Heart left ventricle (tissue), 16 donors: ENCODE results near the gene TALDO1. TPM values are rescaled to one million over a fixed set of nuclear protein-coding genes. Genes with fewer than 3 reads are reported as not detected.

ENCODE experiments used
- ATAC-seq, 4 donors: fragments of 200-7000 bp; cut with Tn5 transposase; one replicate each; pipeline ENCODE4 v1.9.1; 2020 to 2022; ENCODE audit warnings: moderate library complexity in 4 of 4, mild to moderate bottlenecking in 3 of 4, moderate number of reproducible peaks in 1 of 4
- DNase-seq, 5 donors: peaks; one replicate each; pipeline ENCODE4 v3.0.0-alpha.2; 2020
- H3K27ac ChIP-seq, 12 donors: fragments of 200-600 bp; sonication (generic) in 4 of 12; one replicate each; pipeline versions ENCODE4 v1.5.0 to v1.8.0; 2016 to 2022; ENCODE audit warnings: mild to moderate bottlenecking in 2 of 12
- H3K27me3 ChIP-seq, 9 donors: fragments of 200-600 bp; sonication (generic) in 2 of 9; one replicate each; pipeline versions ENCODE4 v1.5.1 to v1.8.0; 2016 to 2022; ENCODE audit warnings: mild to moderate bottlenecking in 3 of 9
- H3K36me3 ChIP-seq, 9 donors: fragments of 200-600 bp; sonication (generic) in 2 of 9; one replicate each; pipeline versions ENCODE4 v1.5.0 to v1.8.0; 2018 to 2022; ENCODE audit warnings: mild to moderate bottlenecking in 2 of 9
- H3K4me1 ChIP-seq, 12 donors: fragments of 200-600 bp; sonication (generic) in 4 of 12; one replicate each; pipeline versions ENCODE4 v1.5.0 to v1.8.0; 2016 to 2022; ENCODE audit warnings: mild to moderate bottlenecking in 3 of 12
- H3K4me3 ChIP-seq, 12 donors: fragments of 200-600 bp; sonication (generic) in 4 of 12; one replicate each; pipeline versions ENCODE4 v1.5.0 to v1.8.0; 2017 to 2022; ENCODE audit warnings: mild to moderate bottlenecking in 9 of 12, moderate library complexity in 4 of 12
- H3K9me3 ChIP-seq, 12 donors: fragments of 200-600 bp; sonication (generic) in 4 of 12; one replicate each; pipeline versions ENCODE4 v1.5.0 to v1.8.0; 2016 to 2022; ENCODE audit warnings: mild to moderate bottlenecking in 1 of 12
- POLR2A ChIP-seq, 2 donors: fragments of 450-650 bp; IDR thresholded peaks; one replicate each; pipeline ENCODE4 v1.6.1; 2017; ENCODE audit warnings: antibody characterized with exemption in 2 of 2, mild to moderate bottlenecking in 2 of 2, moderate library complexity in 2 of 2
- WGBS, 4 donors: extraction: QIAGEN DNeasy Blood & Tissue Kit in 2 of 4; methylation state at CpG; one replicate each; pipeline versions ENCODE4 v1.1.5 to v1.1.7; 2013 to 2018; 5-methylcytosine and 5-hydroxymethylcytosine counted together
- intact Hi-C, 10 donors: fragments of 100-400 bp; cut with DNase I; formaldehyde crosslinking; loops; one replicate each; pipeline versions ENCODE4 v1.11.1 to v1.14.2; 2022
- long read RNA-seq, 3 donors: library from polyadenylated mRNA; unstranded; transcript quantifications; one replicate each; pipeline ENCODE4 v2.0.0, GENCODE V29; 2020 to 2021
- polyA plus RNA-seq, 2 donors: library from polyadenylated mRNA; stranded (reverse); fragments of 200-250 nt; gene quantifications; one replicate each; pipeline ENCODE4 v1.2.3, GENCODE V29; 2013
- total RNA-seq, 9 donors: library from RNA; depleted of rRNA in 2 of 9; stranded (reverse); fragments of >200 nt in 2 of 9; fragmentation: NEBNext Ultra II Directional in 3 of 9; extraction: Animal tissue kit (Norgen Biotek cat#: 25700) in 3 of 9; gene quantifications; one replicate each; pipeline versions ENCODE4 v1.1.0 to v1.2.4, GENCODE V29; 2016 to 2023
- TF ChIP-seq, protein P1 (sequence below), 12 donors: fragments of 200-600 bp; sonication (generic) in 4 of 12; IDR thresholded peaks; one replicate each; pipeline versions ENCODE4 v1.5.0 to v1.8.0; 2018 to 2022; ENCODE audit warnings: antibody characterized with exemption in 12 of 12, mild to moderate bottlenecking in 5 of 12
- donor health status: ischemic (EF 13 %, LVEDD 7.1; RV severe dilation, severe dysfunction).
- donor health status: healthy with polysubstance abuse.
- donor health status: DM: no; HTN: yes; CAD: no.
- donor health status: DM: no; HTN: no; CAD: no.
- donor health status: ischemic (EF 25% LVEDD 6.9; RV normal size, moderate dysfunction).
- donor health status: ischemic (EF 25% LVEDD 5.7; RV mildly dilated, moderate dysfunction).
- donor health status: healthy.
- donor health status: DM: yes; HTN: yes; CAD: no.
- donor health status: ischemic (EF 35%, LVEDD 5.7; RV mildly dilated, moderate dysfunction).
- donor health status: nonischemic (EF 11% LVEDD 7.7; RV severe dilation, severe dysfunction).
- donor health status: DM: yes; HTN: yes; CAD: no.
- donor health status: PGD.
- donor health status: ischemic (EF 29% LVEDD 5.4; RV normal size, mild dysfunction).
- donor health status: nonischemic (EF 23%, LVEDD 6.1; RV moderate dilation, normal function).

The TALDO1 gene
- total RNA-seq, result 100 to 1,000 TPM in 5 of 9 donors, 10 to 100 TPM in 4; 80.5 to 145 (median 105) TPM
- 100 to 1,000 TPM in 1 of 2 donors, 10 to 100 TPM in 1; 66.9 to 123 TPM for polyA plus RNA-seq
- long read RNA-seq, donor 1, transcript TALDO1-201 (8 exons, 1,346 nt), result major isoform, 119 of 136 reads
- long read RNA-seq, donor 1, partial matches to known transcripts, result 11 of 136 reads
- long read RNA-seq, donor 1, other reads (novel, unspliced or antisense), result 2 of 136 reads
- long read RNA-seq, donor 2, transcript TALDO1-203 (8 exons, 1,231 nt), result minor isoform, 6 of 349 reads
- long read RNA-seq, donor 2, transcript TALDO1-201 (8 exons, 1,346 nt), result major isoform, 331 of 349 reads
- long read RNA-seq, donor 2, partial matches to known transcripts, result 6 of 349 reads
- long read RNA-seq, donor 2, other reads (novel, unspliced or antisense), result 6 of 349 reads
- long read RNA-seq, donor 3, transcript TALDO1-201 (8 exons, 1,346 nt), result major isoform, 71 of 77 reads
- long read RNA-seq, donor 3, partial matches to known transcripts, result 6 of 77 reads
- long read RNA-seq, donor 3, other reads (novel, unspliced or antisense), result 0 of 77 reads

DNA sequence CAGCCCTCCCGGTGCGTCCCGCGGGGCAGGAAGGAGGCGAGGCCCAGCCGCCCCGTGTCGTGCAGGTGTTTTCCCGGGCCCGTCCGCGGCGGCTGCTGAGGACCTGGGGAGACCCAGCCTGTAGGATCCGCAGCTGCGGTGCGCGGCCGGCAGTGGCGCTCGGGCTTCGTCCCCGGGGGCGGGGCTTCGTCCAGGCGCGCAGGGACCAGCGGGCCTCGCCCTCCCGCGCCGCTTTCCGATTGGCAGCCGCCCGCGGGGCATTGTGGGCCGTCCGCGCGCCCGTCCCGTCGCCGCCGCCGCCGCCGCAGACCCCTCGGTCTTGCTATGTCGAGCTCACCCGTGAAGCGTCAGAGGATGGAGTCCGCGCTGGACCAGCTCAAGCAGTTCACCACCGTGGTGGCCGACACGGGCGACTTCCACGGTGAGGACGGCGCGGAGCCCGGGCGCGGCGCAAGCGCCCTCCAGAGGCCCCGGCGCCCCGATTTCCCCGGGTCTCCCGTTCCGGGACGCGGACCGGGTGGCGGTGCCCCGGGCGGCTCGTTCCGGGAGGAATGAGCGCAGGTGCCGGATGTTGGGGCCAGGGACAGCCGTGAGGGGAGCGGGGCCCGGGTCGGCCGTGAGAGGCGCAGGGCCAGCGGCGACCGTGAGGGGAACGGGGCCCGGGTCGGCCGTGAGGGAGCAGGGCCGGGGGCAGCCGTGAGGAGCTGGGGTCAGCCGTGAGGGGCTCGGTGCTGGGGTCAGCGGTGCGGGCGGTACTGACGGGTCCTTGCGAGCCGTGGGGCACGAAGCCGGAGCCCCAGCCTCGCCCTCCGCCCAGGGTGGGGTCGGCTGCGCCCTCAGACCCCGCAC is at the start of gene TALDO1:
TALDO1 (plus strand) TSS at position 307 of the 849 bp plus-strand sequence; CDS start at position 325, 18 bp downstream.
- peak; percentile 91 to 98 (median 98) for ATAC-seq
- TF ChIP-seq, protein P1, sequence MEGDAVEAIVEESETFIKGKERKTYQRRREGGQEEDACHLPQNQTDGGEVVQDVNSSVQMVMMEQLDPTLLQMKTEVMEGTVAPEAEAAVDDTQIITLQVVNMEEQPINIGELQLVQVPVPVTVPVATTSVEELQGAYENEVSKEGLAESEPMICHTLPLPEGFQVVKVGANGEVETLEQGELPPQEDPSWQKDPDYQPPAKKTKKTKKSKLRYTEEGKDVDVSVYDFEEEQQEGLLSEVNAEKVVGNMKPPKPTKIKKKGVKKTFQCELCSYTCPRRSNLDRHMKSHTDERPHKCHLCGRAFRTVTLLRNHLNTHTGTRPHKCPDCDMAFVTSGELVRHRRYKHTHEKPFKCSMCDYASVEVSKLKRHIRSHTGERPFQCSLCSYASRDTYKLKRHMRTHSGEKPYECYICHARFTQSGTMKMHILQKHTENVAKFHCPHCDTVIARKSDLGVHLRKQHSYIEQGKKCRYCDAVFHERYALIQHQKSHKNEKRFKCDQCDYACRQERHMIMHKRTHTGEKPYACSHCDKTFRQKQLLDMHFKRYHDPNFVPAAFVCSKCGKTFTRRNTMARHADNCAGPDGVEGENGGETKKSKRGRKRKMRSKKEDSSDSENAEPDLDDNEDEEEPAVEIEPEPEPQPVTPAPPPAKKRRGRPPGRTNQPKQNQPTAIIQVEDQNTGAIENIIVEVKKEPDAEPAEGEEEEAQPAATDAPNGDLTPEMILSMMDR (IDR thresholded peaks at IDR 0.05), result peak in 8 of 12 donors; percentile 7 to 35 (median 26)
- peak in 1 of 2 donors; percentile 77 for TF ChIP-seq POLR2A (IDR thresholded peaks at IDR 0.05)

DNA sequence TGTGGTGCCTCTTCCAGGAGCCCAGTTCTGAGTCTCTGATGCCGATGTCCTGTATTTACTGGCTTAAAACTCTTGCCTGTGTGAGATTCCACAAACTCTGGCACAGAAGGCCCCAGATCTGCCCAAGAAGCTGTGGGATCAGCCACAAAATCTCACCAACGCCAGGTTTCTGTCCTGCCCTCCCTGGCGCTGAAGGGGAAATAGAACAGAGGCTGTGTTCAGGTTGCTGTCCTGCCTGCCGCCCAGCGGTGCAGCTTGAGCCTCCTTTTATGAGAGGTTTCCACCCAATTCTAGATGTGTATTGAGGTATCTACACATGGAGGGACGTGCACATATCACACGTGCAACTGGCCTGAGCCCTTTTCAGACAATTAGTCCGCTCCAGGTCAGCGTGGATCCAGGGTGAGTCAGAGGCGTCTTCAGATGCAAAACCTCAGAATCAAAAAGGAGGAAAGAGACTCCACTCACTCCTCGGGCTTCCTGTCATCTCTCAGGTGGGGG is 49.4 kb upstream of the TALDO1 start:
- ATAC-seq (no peak), DNase-seq (peak in 1 of 5 donors; percentile 15)
- TF ChIP-seq, protein P1 (IDR thresholded peaks at IDR 0.05), result no peak
- no peak for TF ChIP-seq POLR2A (IDR thresholded peaks at IDR 0.05)
- intact Hi-C loops, result loop anchor here in 1 of 10 donors (5.0 kb wide), 1 partner anchor 131 kb away; no protein-coding TSS in a partner anchor
- Histone ChIP-seq H3K4me1 (peaks cover 8 to 48% (median 32%) of the 10 kb centered on the region in 12 donors), H3K27ac (peak overlapping the region in 9 of 12 donors; percentile 26 to 100 (median 99)), H3K36me3 (peaks cover 0 to 35% (median 22%) of the 10 kb centered on the region in 9 donors), H3K9me3 (no peaks in the 10 kb centered on the region), H3K27me3 (no peaks in the 10 kb centered on the region), H3K4me3 (peak overlapping the region in 3 of 12 donors; percentile 19 to 99 (median 95))
- WGBS, 4 donors, result 83 to 91% (median 89%) methylated on average over 11 of the region's 11 CpGs

More for the DNA sequence above, at the start of gene TALDO1:
- 0 to 2% (median 0%) methylated on average over 9 to 112 of the region's 112 CpGs for WGBS, 4 donors
- no peaks in the 10 kb centered on the region for H3K9me3 ChIP-seq
- DNase-seq, result peak; percentile 91 to 97 (median 93)
- peak within 1 kb of the TSS; percentile 86 to 100 (median 96) for H3K4me3 ChIP-seq
- H3K36me3 ChIP-seq, result peaks cover 0 to 8% (median 0%) of the 10 kb centered on the region in 9 donors
- peak within 1 kb of the TSS; percentile 16 to 92 (median 90) for H3K27ac ChIP-seq
- H3K4me1 ChIP-seq, result peaks cover 6 to 31% (median 16%) of the 10 kb centered on the region in 12 donors
- no peaks in the 10 kb centered on the region for H3K27me3 ChIP-seq
- intact Hi-C loops, result no loop called here

DNA sequence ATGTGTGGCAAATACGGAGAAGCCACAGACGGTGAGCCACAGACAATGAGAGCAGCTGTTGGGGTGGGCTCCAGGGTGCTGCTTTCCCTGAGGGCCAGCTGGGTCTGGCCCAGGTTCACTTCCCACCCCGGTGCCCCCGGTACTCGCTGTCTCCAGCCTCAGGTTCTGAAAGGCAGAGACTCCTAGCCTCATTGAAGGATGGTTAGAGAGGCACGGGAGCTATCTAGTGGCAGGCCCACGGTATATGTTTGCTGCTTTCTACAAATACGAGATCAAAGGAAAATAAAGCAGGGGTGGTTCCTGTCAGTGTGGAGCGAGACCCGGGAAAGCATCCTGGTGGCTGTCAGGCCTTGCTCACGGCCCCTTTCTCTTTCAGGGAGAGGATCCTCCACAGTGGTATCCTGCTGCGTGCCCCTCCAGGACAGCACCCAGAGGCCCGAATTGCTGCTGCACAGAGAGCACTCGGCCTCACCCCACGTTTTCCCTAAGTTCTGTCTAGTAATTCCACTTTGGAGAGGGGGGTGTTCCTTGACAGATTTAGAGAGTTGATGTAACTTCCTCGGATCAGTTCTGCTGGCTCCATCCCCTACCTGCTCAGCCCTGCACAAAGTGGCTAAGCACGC is 48.7 kb upstream of the TALDO1 start:
- Histone ChIP-seq H3K4me3 (no peak overlapping the region), H3K9me3 (no peaks in the 10 kb centered on the region), H3K4me1 (peaks cover 7 to 46% (median 26%) of the 10 kb centered on the region in 12 donors), H3K36me3 (peaks cover 0 to 41% (median 22%) of the 10 kb centered on the region in 9 donors), H3K27me3 (no peaks in the 10 kb centered on the region), H3K27ac (peak overlapping the region in 1 of 12 donors; percentile 62)
- 77 to 82% (median 80%) methylated on average over 17 of the region's 17 CpGs for WGBS, 4 donors
- DNase-seq (peak in 1 of 5 donors; percentile 30), ATAC-seq (no peak)
- TF ChIP-seq, protein P1 (IDR thresholded peaks at IDR 0.05), result no peak
- no peak for TF ChIP-seq POLR2A (IDR thresholded peaks at IDR 0.05)
- intact Hi-C loops, result loop anchor here in 1 of 10 donors (5.0 kb wide), 1 partner anchor 131 kb away; no protein-coding TSS in a partner anchor
